HEK293 (cell line): ENCODE data around the gene PHLDB2.

ENCODE experiments used
- ATF2 ChIP-seq: fragments of 450-650 bp; formaldehyde crosslinking; IDR thresholded peaks from 2 replicates; pipeline ENCODE4 v1.5.1; 2016; ENCODE audit warnings: missing biosample characterization, missing genetic modification characterization, low read depth
- BCL11B ChIP-seq: fragments of 450-650 bp; formaldehyde crosslinking; IDR thresholded peaks from 2 replicates; pipeline ENCODE4 v1.5.1; 2016; ENCODE audit warnings: low read depth, missing biosample characterization, missing genetic modification characterization
- GFI1B ChIP-seq: fragments of 450-650 bp; formaldehyde crosslinking; IDR thresholded peaks from 2 replicates; pipeline ENCODE4 v1.5.1; 2016; ENCODE audit warnings: missing biosample characterization, missing genetic modification characterization
- GLI4 ChIP-seq: fragments of 450-650 bp; formaldehyde crosslinking; IDR thresholded peaks from 2 replicates; pipeline ENCODE4 v1.5.1; 2016; ENCODE audit warnings: missing biosample characterization, missing genetic modification characterization
- MYNN ChIP-seq: fragments of 450-650 bp; formaldehyde crosslinking; IDR thresholded peaks from 2 replicates; pipeline ENCODE4 v1.5.1; 2016; ENCODE audit warnings: missing biosample characterization, missing genetic modification characterization, borderline replicate concordance
- SCRT1 ChIP-seq: fragments of 450-650 bp; formaldehyde crosslinking; IDR thresholded peaks from 2 replicates; pipeline ENCODE4 v1.5.1; 2016; ENCODE audit warnings: missing biosample characterization, missing genetic modification characterization, borderline replicate concordance
- SP2 ChIP-seq: fragments of 450-650 bp; formaldehyde crosslinking; IDR thresholded peaks from 2 replicates; pipeline ENCODE4 v1.5.1; 2016; ENCODE audit warnings: missing biosample characterization, missing genetic modification characterization
- SP3 ChIP-seq: fragments of 450-650 bp; formaldehyde crosslinking; IDR thresholded peaks from 2 replicates; pipeline ENCODE4 v1.5.1; 2016; ENCODE audit warnings: missing biosample characterization, missing genetic modification characterization
- TCF7L2 ChIP-seq: IDR thresholded peaks from 2 replicates; pipeline ENCODE4 v1.6.1; 2011; ENCODE audit warnings: low read depth, mild to moderate bottlenecking, inconsistent platforms, low read length, moderate library complexity, borderline replicate concordance
- TRIM28 ChIP-seq: IDR thresholded peaks from 2 replicates; pipeline ENCODE4 v1.6.1; 2011; ENCODE audit warnings: low read length, control low read depth, borderline replicate concordance
- YY1 ChIP-seq: fragments of 450-650 bp; formaldehyde crosslinking; IDR thresholded peaks from 2 replicates; pipeline ENCODE4 v1.5.1; 2018; ENCODE audit warnings: missing biosample characterization, missing genetic modification characterization
- ZBTB26 ChIP-seq: fragments of 450-650 bp; formaldehyde crosslinking; optimal IDR thresholded peaks from 2 replicates; pipeline ENCODE3; 2016; ENCODE audit warnings: missing biosample characterization, mild to moderate bottlenecking, missing genetic modification characterization
- ZNF140 ChIP-seq: fragments of 450-650 bp; formaldehyde crosslinking; IDR thresholded peaks from 2 replicates; pipeline ENCODE4 v1.5.1; 2016; ENCODE audit warnings: missing biosample characterization, missing genetic modification characterization
- ZNF146 ChIP-seq: fragments of 450-650 bp; formaldehyde crosslinking; IDR thresholded peaks from 2 replicates; pipeline ENCODE4 v1.5.1; 2016; ENCODE audit warnings: missing biosample characterization, missing genetic modification characterization
- ZNF155 ChIP-seq: fragments of 450-650 bp; formaldehyde crosslinking; IDR thresholded peaks from 2 replicates; pipeline ENCODE4 v1.5.1; 2016; ENCODE audit warnings: missing biosample characterization, missing genetic modification characterization
- ZNF16 ChIP-seq: fragments of 450-650 bp; formaldehyde crosslinking; IDR thresholded peaks from 2 replicates; pipeline ENCODE4 v1.5.1; 2016; ENCODE audit warnings: low read depth, missing biosample characterization, missing genetic modification characterization
- ZNF169 ChIP-seq: fragments of 450-650 bp; formaldehyde crosslinking; IDR thresholded peaks from 2 replicates; pipeline ENCODE4 v1.5.1; 2016; ENCODE audit warnings: missing biosample characterization, missing genetic modification characterization
- ZNF341 ChIP-seq: fragments of 450-650 bp; formaldehyde crosslinking; IDR thresholded peaks from 2 replicates; pipeline ENCODE4; 2016; ENCODE audit warnings: low read depth, missing biosample characterization, missing genetic modification characterization
- ZNF354C ChIP-seq: fragments of 450-650 bp; formaldehyde crosslinking; IDR thresholded peaks from 2 replicates; pipeline ENCODE4 v1.5.1; 2016; ENCODE audit warnings: missing biosample characterization, missing genetic modification characterization, low read depth, borderline replicate concordance
- ZNF366 ChIP-seq: fragments of 450-650 bp; formaldehyde crosslinking; conservative IDR thresholded peaks from 2 replicates; pipeline ENCODE4 v1.5.1; 2016; ENCODE audit warnings: missing biosample characterization, missing genetic modification characterization
- ZNF37A ChIP-seq: fragments of 450-650 bp; IDR thresholded peaks from 2 replicates; pipeline ENCODE4 v1.5.1; 2018; ENCODE audit warnings: missing biosample characterization, missing genetic modification characterization
- ZNF473 ChIP-seq: fragments of 450-650 bp; formaldehyde crosslinking; IDR thresholded peaks from 2 replicates; pipeline ENCODE4 v1.5.1; 2017; ENCODE audit warnings: missing biosample characterization, missing genetic modification characterization
- ZNF501 ChIP-seq: fragments of 450-650 bp; formaldehyde crosslinking; IDR thresholded peaks from 2 replicates; pipeline ENCODE4 v1.5.1; 2016; ENCODE audit warnings: missing biosample characterization, missing genetic modification characterization
- ZNF530 ChIP-seq: fragments of 450-650 bp; formaldehyde crosslinking; IDR thresholded peaks from 2 replicates; pipeline ENCODE4 v1.5.1; 2016; ENCODE audit warnings: low read depth, missing biosample characterization, missing genetic modification characterization
- ZNF549 ChIP-seq: fragments of 450-650 bp; IDR thresholded peaks from 2 replicates; pipeline ENCODE4 v1.5.1; 2018; ENCODE audit warnings: missing biosample characterization, missing genetic modification characterization, mild to moderate bottlenecking, inconsistent platforms, moderate library complexity
- ZNF561 ChIP-seq: fragments of 450-650 bp; IDR thresholded peaks from 2 replicates; pipeline ENCODE4 v1.5.1; 2018; ENCODE audit warnings: missing biosample characterization, missing genetic modification characterization, borderline replicate concordance
- ZNF768 ChIP-seq: fragments of 450-650 bp; formaldehyde crosslinking; IDR thresholded peaks from 2 replicates; pipeline ENCODE4 v1.5.1; 2018; ENCODE audit warnings: missing biosample characterization, mild to moderate bottlenecking, missing genetic modification characterization
- ZNF785 ChIP-seq: fragments of 450-650 bp; formaldehyde crosslinking; IDR thresholded peaks from 2 replicates; pipeline ENCODE4 v1.5.1; 2016; ENCODE audit warnings: missing biosample characterization, missing genetic modification characterization
- ZSCAN18 ChIP-seq: fragments of 450-650 bp; formaldehyde crosslinking; IDR thresholded peaks from 2 replicates; pipeline ENCODE4 v1.5.1; 2016; ENCODE audit warnings: missing biosample characterization, missing genetic modification characterization
- TF ChIP-seq, protein P1 (sequence below): fragments of 450-650 bp; formaldehyde crosslinking; IDR thresholded peaks from 2 replicates; pipeline ENCODE4 v1.5.1; 2016; ENCODE audit warnings: missing biosample characterization, missing genetic modification characterization
- TF ChIP-seq, protein P2 (sequence below): fragments of 450-650 bp; formaldehyde crosslinking; IDR thresholded peaks from 2 replicates; pipeline ENCODE4 v1.5.1; 2017; ENCODE audit warnings: missing biosample characterization, missing genetic modification characterization
- TF ChIP-seq, protein P3 (sequence below): fragments of 450-650 bp; formaldehyde crosslinking; IDR thresholded peaks from 2 replicates; pipeline ENCODE4 v1.5.1; 2016; ENCODE audit warnings: missing biosample characterization, missing genetic modification characterization

PHLDB2 gene

GRCh38 chr3:111859061-111859973 is at the start of gene PHLDB2 (continued):
- TF ChIP-seq TCF7L2 (no peak), SP2 (peak; percentile 53), ZNF473 (tag by site-specific recombination) (no peak), TRIM28 (no peak), SP3 (tag by site-specific recombination) (peak; percentile 41; the same call in 1 of the 2 replicates), ZNF768 (tag by site-specific recombination) (no peak), ZNF549 (tag by site-specific recombination) (no peak), ZNF16 (tag by site-specific recombination) (no peak), ZNF341 (tag by site-specific recombination) (peak; percentile 48; the same call in 1 of the 2 replicates), ZNF366 (tag by site-specific recombination) (0 out of 2 replicates have a peak, but pooled peaks have one; percentile 30), GFI1B (tag by site-specific recombination) (no peak), SCRT1 (tag by site-specific recombination) (no peak), ATF2 (tag by site-specific recombination) (no peak), ZBTB26 (tag by site-specific recombination) (peak; percentile 78), ZNF140 (tag by site-specific recombination) (no peak), ZNF501 (tag by site-specific recombination) (peak; percentile 83), ZNF561 (tag by site-specific recombination) (0 out of 2 replicates have a peak, but pooled peaks have one; percentile 33), ZNF169 (tag by site-specific recombination) (no peak), GLI4 (no peak), ZNF354C (tag by site-specific recombination) (no peak), ZNF530 (tag by site-specific recombination) (no peak), ZNF146 (tag by site-specific recombination) (no peak), YY1 (tag by site-specific recombination) (no peak; the same call in 1 of the 2 replicates), BCL11B (no peak), MYNN (no peak), ZSCAN18 (tag by site-specific recombination) (no peak), ZNF785 (tag by site-specific recombination) (no peak), ZNF37A (tag by site-specific recombination) (no peak), ZNF155 (tag by site-specific recombination) (no peak)
- TF ChIP-seq, protein P1, sequence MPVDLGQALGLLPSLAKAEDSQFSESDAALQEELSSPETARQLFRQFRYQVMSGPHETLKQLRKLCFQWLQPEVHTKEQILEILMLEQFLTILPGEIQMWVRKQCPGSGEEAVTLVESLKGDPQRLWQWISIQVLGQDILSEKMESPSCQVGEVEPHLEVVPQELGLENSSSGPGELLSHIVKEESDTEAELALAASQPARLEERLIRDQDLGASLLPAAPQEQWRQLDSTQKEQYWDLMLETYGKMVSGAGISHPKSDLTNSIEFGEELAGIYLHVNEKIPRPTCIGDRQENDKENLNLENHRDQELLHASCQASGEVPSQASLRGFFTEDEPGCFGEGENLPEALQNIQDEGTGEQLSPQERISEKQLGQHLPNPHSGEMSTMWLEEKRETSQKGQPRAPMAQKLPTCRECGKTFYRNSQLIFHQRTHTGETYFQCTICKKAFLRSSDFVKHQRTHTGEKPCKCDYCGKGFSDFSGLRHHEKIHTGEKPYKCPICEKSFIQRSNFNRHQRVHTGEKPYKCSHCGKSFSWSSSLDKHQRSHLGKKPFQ: no peak
- TF ChIP-seq, protein P2, sequence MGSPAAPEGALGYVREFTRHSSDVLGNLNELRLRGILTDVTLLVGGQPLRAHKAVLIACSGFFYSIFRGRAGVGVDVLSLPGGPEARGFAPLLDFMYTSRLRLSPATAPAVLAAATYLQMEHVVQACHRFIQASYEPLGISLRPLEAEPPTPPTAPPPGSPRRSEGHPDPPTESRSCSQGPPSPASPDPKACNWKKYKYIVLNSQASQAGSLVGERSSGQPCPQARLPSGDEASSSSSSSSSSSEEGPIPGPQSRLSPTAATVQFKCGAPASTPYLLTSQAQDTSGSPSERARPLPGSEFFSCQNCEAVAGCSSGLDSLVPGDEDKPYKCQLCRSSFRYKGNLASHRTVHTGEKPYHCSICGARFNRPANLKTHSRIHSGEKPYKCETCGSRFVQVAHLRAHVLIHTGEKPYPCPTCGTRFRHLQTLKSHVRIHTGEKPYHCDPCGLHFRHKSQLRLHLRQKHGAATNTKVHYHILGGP (tag by site-specific recombination): no peak
- TF ChIP-seq, protein P3, sequence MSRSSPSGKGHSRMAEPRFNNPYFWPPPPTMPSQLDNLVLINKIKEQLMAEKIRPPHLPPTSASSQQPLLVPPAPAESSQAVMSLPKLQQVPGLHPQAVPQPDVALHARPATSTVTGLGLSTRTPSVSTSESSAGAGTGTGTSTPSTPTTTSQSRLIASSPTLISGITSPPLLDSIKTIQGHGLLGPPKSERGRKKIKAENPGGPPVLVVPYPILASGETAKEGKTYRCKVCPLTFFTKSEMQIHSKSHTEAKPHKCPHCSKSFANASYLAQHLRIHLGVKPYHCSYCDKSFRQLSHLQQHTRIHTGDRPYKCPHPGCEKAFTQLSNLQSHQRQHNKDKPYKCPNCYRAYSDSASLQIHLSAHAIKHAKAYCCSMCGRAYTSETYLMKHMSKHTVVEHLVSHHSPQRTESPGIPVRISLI (tag by site-specific recombination): no peak
